Spleen (tissue), 11 donors: Measurements from ENCODE around the gene DMAC2. TPM values are rescaled to one million over a fixed set of nuclear protein-coding genes. Genes with fewer than 3 reads are reported as not detected.

Experiments used
- DNase-seq: peaks from one replicate; pipeline ENCODE4 v3.0.0-alpha.2; 2020
- H3K27ac ChIP-seq, 8 donors: fragments of 200-600 bp; sonication (generic) in 7 of 8; 1 replicate in 4 of 8; 2 replicates in 4 of 8; pipeline versions ENCODE4 v1.5.0 to v1.8.0; 2016 to 2021; ENCODE audit warnings: inconsistent platforms in 4 of 8, mild to moderate bottlenecking in 4 of 8, moderate library complexity in 1 of 8
- H3K27me3 ChIP-seq, 7 donors: fragments of 200-600 bp; sonication (generic) in 6 of 7; replicated peaks in 1 of 7; 1 replicate in 4 of 7; 2 replicates in 3 of 7; pipeline versions ENCODE4 v1.5.0 to v1.8.0; 2016 to 2021; ENCODE audit warnings: inconsistent platforms in 3 of 7, mild to moderate bottlenecking in 1 of 7
- H3K36me3 ChIP-seq, 6 donors: fragments of 200-600 bp; sonication (generic) in 5 of 6; 1 replicate in 4 of 6; 2 replicates in 2 of 6; pipeline versions ENCODE4 v1.5.0 to v1.8.0; 2016 to 2021; ENCODE audit warnings: inconsistent platforms in 2 of 6
- H3K4me1 ChIP-seq, 6 donors: fragments of 200-600 bp; sonication (generic) in 5 of 6; 1 replicate in 3 of 6; 2 replicates in 3 of 6; pipeline versions ENCODE4 v1.5.0 to v1.8.0; 2016 to 2021; ENCODE audit warnings: inconsistent platforms in 3 of 6
- H3K4me3 ChIP-seq, 8 donors: fragments of 200-600 bp; sonication (generic) in 7 of 8; 1 replicate in 4 of 8; 2 replicates in 4 of 8; pipeline versions ENCODE4 v1.5.0 to v1.8.0; 2016 to 2021; ENCODE audit warnings: inconsistent platforms in 4 of 8, mild to moderate bottlenecking in 4 of 8, moderate library complexity in 2 of 8
- H3K9me3 ChIP-seq, 8 donors: fragments of 200-600 bp; sonication (generic) in 7 of 8; 1 replicate in 4 of 8; 2 replicates in 4 of 8; pipeline versions ENCODE4 v1.5.0 to v1.8.0; 2016 to 2021; ENCODE audit warnings: inconsistent platforms in 4 of 8
- CTCF ChIP-seq, 11 experiments: fragments of 200-600 bp in 7 of 11; fragments of 450-650 bp in 4 of 11; sonication (generic) in 4 of 11; IDR thresholded peaks in 8 of 11; conservative IDR thresholded peaks in 3 of 11; 1 replicate in 7 of 11; 2 replicates in 4 of 11; pipeline versions ENCODE4 v1.4.0 to v1.8.0; 2016 to 2021; ENCODE audit warnings: antibody characterized with exemption in 11 of 11, inconsistent platforms in 4 of 11, mild to moderate bottlenecking in 1 of 11
- POLR2A ChIP-seq, 3 donors: fragments of 450-650 bp; IDR thresholded peaks; one replicate each; pipeline ENCODE4 v1.5.1; 2017; ENCODE audit warnings: antibody characterized with exemption in 3 of 3, mild to moderate bottlenecking in 1 of 3
- POLR2AphosphoS5 ChIP-seq, 3 donors: sonication (generic); formaldehyde crosslinking; IDR thresholded peaks; one replicate each; pipeline ENCODE4 v1.5.1; 2017; ENCODE audit warnings: antibody characterized with exemption in 3 of 3
- WGBS, 5 donors: extraction: QIAGEN DNeasy Blood & Tissue Kit in 3 of 5; methylation state at CpG; one replicate each; pipeline versions ENCODE4 v1.1.5 to v1.1.7; 2013 to 2018; 5-methylcytosine and 5-hydroxymethylcytosine counted together
- intact Hi-C: fragments of 100-400 bp; cut with DNase I; formaldehyde crosslinking; loops from one replicate; pipeline ENCODE4 v1.15.0; 2023; ENCODE audit warnings: low total_unique reads
- polyA plus RNA-seq, 3 donors: library from polyadenylated mRNA; stranded (reverse); fragments of 200-250 nt; gene quantifications; one replicate each; pipeline ENCODE4 v1.2.1, GENCODE V29; 2013
- total RNA-seq, 7 donors: library from RNA; depleted of rRNA in 3 of 7; stranded (reverse); fragments of >200 nt in 3 of 7; fragmentation: NEBNext Ultra II Directional in 4 of 7; extraction: Animal tissue kit (Norgen Biotek cat#: 25700) in 4 of 7; gene quantifications; one replicate each; pipeline versions ENCODE4 v1.1.0 to v1.2.1, GENCODE V29; 2016 to 2021
- donor health status: healthy with polysubstance abuse.
- donor health status: DM: no; HTN: no; CAD: no; lungs with moderate emphysema.
- donor health status: DM: no; HTN: no; CAD: no.
- donor health status: Bipolar disorder and iron deficiency.
- donor health status: healthy.
- donor health status: DM: no; HTN: no; CAD: no.
- donor health status: DM: yes; HTN: yes; CAD: no.

DMAC2 gene
- total and polyA plus RNA-seq, 10 donors: 19.2 to 36.5 (median 30.1) TPM

DNA sequence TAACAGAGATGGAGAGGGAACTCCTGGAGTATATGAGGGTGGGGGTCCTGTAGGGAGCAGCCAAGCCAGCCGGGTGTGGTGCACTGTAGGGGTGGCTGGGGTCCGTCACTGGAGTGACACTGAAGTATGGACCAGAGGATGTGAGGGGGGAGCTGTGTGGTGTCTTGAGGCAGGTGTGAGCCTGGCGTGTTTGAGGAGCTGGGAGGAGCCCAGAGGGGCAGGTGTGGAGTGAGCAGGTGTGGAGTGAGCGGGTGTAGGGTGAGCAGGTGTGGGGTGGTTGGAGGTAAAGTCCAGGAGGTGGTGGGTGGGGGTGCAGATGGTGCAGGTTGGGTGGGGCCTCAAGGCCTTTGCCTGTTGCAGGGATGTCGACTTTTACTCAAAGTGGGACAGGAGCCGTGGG, 18.4 kb downstream of the DMAC2 start:
- Histone ChIP-seq H3K4me3 (peak overlapping the region in 1 of 8 donors; percentile 32), H3K4me1 (peaks cover 0 to 88% (median 29%) of the 10 kb centered on the region in 6 donors), H3K27ac (peak overlapping the region in 7 of 8 donors; percentile 68 to 93 (median 79)), H3K9me3 (no peaks in the 10 kb centered on the region), H3K27me3 (no peaks in the 10 kb centered on the region), H3K36me3 (peaks cover 0 to 100% (median 84%) of the 10 kb centered on the region in 6 donors)
- WGBS, 5 donors: 84 to 95% (median 87%) methylated on average over 6 of the region's 6 CpGs
- intact Hi-C loops: no loop called here
- TF ChIP-seq POLR2A (IDR thresholded peaks at IDR 0.05): no peak
- no peak for TF ChIP-seq CTCF (IDR thresholded peaks at IDR 0.05 in 8 of 11, conservative IDR thresholded peaks at IDR 0.05 in 3 of 11)
- TF ChIP-seq POLR2AphosphoS5 (IDR thresholded peaks at IDR 0.05): no peak
- DNase-seq: no peak

DNA sequence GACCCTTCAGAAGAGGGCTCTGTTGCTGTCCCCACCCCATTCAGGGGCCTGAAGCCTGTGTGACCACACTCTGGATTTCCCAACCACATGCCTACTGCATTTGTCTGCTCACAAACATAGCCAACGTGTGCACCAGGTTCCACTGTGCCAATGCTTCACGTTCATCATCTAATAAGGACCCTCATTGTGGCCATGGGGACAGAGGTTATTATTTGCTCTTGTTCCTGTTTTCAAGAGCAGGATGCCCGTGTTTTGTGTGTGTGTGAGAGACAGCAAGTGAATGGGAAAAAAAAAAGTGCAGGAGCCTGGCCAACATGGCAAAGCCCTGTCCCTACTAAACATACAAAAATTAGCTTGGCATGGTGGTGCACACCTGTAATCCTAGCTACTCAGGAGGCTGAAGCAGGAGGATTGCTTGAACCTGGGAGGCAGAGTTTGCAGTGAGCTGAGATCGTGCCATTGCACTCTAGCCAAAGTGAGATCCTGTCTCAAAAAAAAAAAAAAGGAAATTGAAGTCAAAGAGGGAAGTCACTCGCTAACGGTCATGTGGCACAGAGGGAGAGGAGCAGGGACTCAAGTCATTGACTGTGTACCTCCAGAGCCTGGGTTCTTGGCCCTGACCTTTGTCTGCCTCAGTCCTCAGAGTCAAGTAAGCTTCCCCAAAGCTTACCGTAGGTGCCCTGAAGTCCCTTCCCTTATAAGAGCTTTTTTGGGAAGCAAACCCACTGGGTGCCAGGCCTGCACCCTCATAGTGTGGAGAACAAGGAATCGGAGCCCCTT, 19.4 kb downstream of the DMAC2 start:
- Histone ChIP-seq H3K9me3 (no peaks in the 10 kb centered on the region), H3K27ac (peak overlapping the region in 7 of 8 donors; percentile 68 to 93 (median 79)), H3K27me3 (no peaks in the 10 kb centered on the region), H3K4me1 (peaks cover 0 to 86% (median 25%) of the 10 kb centered on the region in 6 donors), H3K4me3 (peak overlapping the region in 1 of 8 donors; percentile 32), H3K36me3 (peaks cover 0 to 100% (median 81%) of the 10 kb centered on the region in 6 donors)
- WGBS, 5 donors: 28 to 37% (median 35%) methylated on average over 8 of the region's 8 CpGs
- DNase-seq: no peak
- intact Hi-C loops: no loop called here
- TF ChIP-seq POLR2AphosphoS5 (IDR thresholded peaks at IDR 0.05): peak in 1 of 3 donors; percentile 30
- TF ChIP-seq POLR2A (IDR thresholded peaks at IDR 0.05): no peak

DNA sequence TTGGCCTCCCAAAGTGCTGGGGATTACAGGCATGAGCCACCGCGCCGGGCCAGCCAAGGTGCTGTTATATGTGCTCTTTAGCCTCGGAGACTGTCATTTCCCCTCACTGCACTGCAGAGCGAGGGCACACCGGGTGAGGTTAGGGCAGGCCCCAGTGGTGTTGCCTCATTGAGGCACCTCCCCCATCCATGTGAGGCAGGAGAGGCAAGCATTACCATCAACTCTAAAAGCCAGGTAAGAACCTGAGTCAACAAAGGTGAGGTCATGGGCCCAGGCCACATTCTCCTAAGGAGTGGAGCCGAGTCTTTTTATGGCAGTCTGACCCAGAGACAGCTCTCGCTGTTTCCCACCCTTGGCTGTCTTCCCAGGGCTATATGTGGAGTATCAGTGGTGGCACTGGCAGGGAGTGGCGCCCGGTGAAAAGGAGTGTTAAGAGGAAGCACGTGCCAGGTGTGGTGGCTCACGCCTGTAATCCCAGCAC, 23.5 kb downstream of the DMAC2 start:
- TF ChIP-seq POLR2A (IDR thresholded peaks at IDR 0.05) (no peak), CTCF (IDR thresholded peaks at IDR 0.05 in 8 of 11, conservative IDR thresholded peaks at IDR 0.05 in 3 of 11) (no peak), POLR2AphosphoS5 (IDR thresholded peaks at IDR 0.05) (peak in 2 of 3 donors; percentile 13 to 20)
- intact Hi-C loops: loop anchor here (5.0 kb wide), 1 partner anchor 39 kb away; the partner anchor contains the start of gene TMEM91
- H3K9me3 ChIP-seq: no peaks in the 10 kb centered on the region
- 74 to 94% (median 81%) methylated on average over 12 of the region's 12 CpGs for WGBS, 5 donors
- peaks cover 0 to 99% (median 80%) of the 10 kb centered on the region in 6 donors for H3K36me3 ChIP-seq
- peaks cover 0 to 83% (median 23%) of the 10 kb centered on the region in 6 donors for H3K4me1 ChIP-seq
- DNase-seq: no peak
- H3K27ac ChIP-seq: peak overlapping the region in 2 of 8 donors; percentile 30 to 58
- H3K27me3 ChIP-seq: no peaks in the 10 kb centered on the region
- H3K4me3 ChIP-seq: no peak overlapping the region

DNA sequence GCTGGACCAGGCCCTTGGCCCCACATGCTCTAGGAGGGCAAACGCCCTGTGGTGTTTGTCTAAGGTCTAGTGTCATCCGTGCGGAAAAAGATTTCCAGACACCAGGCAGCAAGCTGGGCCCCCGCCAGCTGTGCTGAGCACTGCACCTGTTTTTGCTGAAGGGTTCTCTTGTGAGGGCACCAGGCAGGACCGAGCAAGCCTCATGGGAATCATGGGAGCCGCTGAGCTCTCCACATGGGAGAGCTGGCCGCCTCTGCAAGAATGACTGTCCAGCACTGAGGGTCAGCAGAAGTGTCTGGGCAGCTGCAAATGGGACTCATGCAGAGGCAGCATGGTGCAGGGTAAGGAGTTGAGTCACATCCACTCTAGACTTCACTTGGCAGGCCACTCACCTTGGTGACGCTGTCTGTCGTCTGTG, 24.5 kb downstream of the DMAC2 start:
- Histone ChIP-seq H3K36me3 (peaks cover 0 to 98% (median 75%) of the 10 kb centered on the region in 6 donors), H3K27me3 (no peaks in the 10 kb centered on the region), H3K4me1 (peaks cover 0 to 83% (median 27%) of the 10 kb centered on the region in 6 donors), H3K27ac (peak overlapping the region in 1 of 8 donors; percentile 58), H3K4me3 (no peak overlapping the region), H3K9me3 (no peaks in the 10 kb centered on the region)
- TF ChIP-seq CTCF (IDR thresholded peaks at IDR 0.05 in 8 of 11, conservative IDR thresholded peaks at IDR 0.05 in 3 of 11): no peak
- TF ChIP-seq POLR2A (IDR thresholded peaks at IDR 0.05): no peak
- no peak for TF ChIP-seq POLR2AphosphoS5 (IDR thresholded peaks at IDR 0.05)
- intact Hi-C loops: loop anchor here (5.0 kb wide), 1 partner anchor 38 kb away; the partner anchor contains the start of gene TMEM91
- WGBS, 5 donors: 92 to 98% (median 94%) methylated on average over 6 to 9 of the region's 9 CpGs
- no peak for DNase-seq
